HG02970 (cell line): ENCODE measurements around the gene STK17B.

Experiments
- ATAC-seq: cut with Tn5 transposase; IDR thresholded peaks from one replicate; pipeline ENCODE4 v1.9.1; 2021; ENCODE audit warnings: mild to moderate bottlenecking, moderate library complexity, moderate number of reproducible peaks; ENCODE audit not compliant: unreplicated experiment, low FRiP score

STK17B gene

DNA sequence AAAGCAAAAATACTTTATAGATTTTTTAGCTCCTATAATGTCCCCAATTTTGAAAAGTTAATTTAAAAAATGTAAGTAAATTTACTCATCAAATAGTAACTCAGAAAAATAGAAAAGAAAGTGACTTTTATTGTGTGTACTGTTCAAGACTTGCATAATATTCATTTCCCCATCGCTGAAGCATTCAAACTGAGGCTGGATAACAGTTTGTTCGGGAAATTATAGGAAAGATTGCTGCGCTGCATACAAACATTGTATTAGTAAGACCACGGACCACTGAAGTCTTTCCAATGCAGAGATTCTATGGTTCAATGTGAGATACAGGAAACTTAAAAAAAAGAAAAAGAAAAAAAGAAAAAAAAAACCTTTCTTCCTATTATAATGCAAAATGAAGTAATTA is 10.4 kb downstream of the STK17B start:
- no peak for ATAC-seq

DNA sequence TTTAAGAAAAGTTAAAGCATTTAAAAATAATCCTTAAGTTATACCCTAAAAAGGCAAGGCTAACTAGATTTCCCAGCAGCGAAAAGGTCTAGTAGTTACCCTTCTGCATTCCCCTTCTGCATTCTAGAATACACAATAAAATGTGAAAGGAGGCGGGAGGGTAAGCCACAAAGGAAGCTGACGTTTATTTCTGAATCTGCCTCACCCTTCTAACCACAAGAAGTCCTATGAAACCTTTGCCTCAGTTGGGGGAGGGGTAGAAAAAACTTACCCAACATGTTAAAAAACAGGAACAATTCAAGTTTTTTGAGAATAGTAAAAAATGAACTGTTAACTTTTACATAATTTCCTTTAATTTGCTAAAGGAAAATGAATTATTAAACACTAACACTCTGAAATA is 11.3 kb downstream of the STK17B start:
- ATAC-seq, result peak; percentile 39

DNA sequence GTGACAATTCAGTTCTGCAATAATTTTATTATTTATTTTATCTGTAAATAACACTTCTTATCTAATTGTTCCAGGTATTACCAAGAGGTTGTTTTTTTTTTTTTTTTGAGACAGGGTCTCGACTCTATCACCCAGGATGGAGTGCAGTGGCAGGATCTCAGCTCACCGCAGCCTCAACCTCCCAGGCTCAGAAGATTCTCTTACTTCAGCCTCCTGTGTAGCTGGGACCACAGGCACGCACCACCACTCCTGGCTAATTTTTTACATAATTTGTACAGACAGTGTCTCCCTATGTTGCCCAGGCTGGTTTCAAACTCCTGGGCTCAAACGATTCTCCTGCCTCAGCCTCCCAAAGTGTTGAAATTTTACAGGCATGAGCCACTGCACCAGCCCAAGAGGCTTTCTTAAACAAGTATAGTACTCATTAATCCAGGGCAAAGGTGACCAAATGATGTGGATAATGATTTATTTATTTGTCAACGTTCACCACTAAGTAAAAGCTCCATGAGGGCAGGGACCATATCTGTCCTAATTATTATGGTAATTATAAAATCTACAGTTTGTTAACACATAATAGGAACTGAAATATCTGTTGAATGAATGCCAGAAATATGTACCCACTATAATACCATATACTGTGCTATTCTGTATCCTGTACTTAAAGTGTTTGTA is 12.0 kb downstream of the STK17B start:
- no peak for ATAC-seq

DNA sequence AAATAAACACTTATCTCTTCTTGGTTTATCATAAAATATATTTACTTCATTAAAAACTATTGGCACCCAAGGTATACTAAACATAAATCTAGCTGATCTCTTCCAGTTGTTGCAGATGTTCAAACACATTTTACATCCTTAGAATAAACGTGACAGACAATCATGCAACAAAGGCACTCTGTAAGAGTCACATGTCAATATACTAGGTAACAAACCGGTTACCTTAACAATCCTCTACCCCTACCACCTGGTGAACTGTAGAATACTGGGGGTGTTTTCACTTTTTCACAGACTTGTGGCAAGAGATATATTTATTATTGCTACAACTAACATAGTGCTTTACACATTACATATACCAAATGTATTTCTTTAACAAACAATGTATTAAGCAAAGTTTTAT is 15.8 kb downstream of the STK17B start:
- no peak for ATAC-seq

DNA sequence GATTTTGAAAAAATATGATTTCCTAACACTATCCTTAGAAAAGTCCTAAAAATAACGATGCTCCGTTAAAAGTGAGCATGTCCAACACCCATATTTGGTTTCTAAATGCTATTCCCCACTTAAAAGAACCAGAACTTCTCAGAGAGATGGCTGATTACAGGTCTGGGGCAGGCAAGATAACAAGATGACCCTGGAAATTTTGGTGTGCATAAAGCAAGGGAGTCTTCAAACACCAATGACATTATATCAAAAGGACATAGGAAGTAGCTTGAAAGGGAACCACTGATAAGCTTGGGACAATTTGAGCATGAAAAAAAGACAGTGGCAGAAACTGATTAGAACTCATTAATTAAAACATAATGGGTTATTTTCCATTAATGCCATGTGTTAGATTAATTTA is 17.9 kb downstream of the STK17B start:
- ATAC-seq, result no peak

DNA sequence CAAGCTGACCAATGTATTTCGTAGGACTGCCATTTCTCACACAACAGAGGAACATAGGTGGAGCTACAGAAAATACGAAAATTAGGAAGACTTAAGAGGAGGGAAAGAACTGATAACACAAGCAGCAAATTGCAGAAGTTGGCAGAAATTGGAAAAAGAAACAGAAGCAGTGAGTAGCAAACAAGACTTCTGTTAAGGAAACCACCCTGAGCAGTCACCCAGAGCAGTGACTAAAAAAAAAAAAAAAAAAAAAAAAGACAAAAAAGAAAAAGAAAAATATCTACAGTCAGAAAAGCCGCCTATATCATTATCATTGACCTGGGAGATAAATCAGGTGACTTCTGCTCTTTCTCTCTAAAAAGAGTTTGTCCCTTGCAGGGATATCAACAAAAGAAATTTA is 21.4 kb downstream of the STK17B start:
- no peak for ATAC-seq

DNA sequence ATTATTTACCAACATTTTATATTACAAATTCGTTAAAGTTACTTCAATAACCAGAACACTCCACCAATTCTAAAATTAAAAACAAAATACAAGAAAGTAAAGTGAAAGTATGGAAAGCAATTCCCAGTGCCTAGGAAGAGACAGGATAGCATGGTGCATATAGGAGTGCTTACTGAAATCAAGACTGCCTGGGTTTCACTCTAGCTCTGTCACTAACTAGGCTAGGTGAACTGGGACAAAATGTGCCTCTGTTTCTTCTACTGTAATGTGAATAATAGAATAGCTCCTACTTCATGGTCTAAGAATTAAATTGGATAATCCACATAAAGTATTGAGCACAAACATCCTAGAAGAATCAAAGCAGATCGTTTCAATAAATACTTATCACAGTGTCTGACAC is 22.6 kb downstream of the STK17B start:
- no peak for ATAC-seq

DNA sequence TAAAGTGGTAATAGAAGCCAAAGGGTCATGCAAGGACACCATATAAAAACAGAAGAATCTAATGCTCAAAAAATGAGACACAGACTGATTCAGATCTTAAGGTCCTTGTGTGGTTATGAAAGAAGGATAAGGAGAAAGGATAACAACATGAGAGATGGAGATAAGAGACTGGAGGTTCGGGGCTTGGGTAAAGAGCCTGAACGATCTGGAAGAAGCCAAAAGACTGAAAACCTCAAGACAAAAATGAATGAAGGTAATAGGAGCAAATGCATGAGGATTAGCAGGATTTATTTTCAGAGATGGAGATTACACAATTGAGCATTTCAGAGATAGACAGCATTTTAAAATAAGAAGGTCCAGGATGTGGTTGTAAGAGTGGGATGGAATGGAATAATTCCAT is 26.1 kb downstream of the STK17B start:
- ATAC-seq, result no peak

DNA sequence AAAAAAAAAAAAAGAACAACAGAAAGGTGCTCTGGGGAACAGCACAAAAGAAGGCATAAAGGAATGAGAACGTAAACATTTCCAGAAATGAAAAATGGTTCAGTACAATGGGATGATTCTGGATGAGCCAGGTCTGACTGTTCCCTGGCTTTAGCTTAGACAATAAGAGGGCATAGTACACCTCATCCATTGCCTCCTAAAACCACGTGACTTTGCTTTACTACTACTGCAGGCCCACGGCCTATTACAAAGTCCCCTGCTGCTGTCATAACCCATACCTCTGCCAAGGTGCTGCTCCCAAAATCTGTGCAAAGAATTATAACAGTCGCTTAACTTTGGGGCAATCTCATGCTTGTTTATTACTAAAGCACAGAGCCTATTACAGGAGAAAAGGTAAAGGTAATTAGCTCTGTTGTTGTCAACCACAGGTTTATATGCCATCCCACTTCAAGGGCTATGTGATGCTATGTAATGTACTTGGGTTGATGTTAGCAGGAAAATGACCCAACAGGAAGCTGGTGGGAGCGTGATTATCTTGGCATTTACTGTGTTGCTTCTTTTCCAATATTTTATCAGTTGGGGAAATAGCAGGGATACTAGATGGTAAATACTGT is 26.8 kb downstream of the STK17B start:
- no peak for ATAC-seq

DNA sequence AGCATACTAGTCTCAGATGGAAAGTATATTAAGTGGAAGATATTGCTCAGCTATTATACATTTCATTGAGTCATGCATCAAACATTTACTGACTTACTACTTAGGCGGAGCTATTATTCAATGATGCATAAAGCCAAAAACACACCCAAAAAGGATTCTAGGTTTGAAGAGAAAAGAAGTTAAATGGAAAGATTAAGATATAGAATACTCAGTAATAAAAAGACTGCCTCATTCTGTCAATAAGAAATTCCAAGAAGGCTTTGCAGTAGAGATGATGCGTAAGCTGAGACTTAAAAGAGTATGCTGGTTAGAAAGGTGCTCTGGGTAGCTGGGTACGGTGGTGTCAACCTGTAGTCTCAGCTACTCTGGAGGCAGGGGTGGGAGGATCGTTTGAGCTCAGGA is 27.6 kb downstream of the STK17B start:
- ATAC-seq, result no peak

DNA sequence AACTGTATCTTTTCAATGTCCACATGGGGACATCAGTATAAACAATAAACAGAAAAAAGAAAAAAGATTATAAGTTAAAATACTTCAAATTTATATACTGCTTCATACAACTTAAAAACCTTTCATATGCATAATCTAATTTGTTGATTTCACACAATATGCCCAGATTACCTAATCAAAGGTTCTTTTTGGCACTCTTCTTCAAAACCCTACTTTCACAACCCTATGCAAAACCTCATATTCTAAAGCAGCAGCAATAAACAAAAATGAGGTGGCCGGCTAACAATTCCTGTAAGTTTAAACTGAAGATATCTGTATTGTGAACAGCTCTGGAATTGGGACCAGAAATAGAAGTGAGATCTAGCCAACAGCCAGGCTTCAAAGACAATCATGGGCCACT is 28.6 kb downstream of the STK17B start:
- no peak for ATAC-seq

DNA sequence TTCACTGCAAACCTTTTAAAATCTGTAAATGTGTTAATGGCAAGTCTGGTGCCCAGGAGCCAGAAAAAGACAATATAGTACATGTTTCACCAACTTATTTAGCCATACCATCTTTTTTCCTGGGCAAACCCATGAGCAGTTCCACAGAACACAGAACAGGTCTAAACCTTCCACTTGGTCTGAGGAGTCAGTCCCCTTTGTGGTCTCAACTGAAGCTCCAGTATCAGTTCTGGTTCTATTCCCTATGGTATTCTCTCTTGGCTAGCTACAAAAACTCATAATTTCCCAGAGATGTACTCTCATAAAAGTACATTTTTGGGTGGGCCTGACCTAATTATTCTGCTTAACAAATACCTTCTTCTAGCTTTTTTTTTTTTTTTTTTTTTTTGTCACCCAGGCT is 31.2 kb downstream of the STK17B start:
- ATAC-seq, result no peak

DNA sequence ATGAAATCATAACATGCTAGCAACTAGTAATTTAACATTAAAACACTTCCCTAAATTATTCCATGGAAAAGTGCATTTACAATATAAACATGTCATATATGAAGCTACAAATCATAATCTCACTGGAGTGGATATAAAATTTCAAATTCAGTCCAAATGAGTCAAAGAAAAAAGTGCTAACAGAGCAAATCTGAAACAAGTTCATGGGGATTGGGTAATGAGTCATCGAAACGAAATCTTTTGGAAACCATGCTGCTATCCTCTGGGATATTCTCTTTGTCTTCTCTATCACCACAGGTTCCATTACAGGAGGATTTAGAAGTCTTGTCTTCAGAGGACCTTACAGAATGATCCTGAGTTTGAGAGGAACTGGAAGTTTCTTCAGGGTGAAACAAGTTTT is 34.1 kb downstream of the STK17B start:
- no peak for ATAC-seq

DNA sequence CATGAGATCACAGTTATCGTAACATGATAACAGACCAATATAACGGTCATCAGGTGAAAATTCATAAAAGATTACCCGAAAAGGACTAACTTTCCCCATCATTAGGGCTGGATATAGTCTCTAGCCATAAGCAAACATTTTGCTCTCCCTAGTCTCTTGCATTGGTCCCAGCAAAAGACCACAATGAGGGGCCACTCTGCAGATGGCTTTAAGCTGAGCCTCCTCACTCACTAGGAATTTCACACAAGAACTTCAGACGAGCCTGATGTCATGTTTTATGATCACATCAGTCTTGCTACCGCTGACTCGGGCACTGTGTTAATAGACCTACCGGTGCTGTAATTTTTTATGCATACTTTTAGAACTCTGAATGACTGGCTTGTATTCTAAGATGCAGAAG is 35.2 kb downstream of the STK17B start:
- no peak for ATAC-seq

DNA sequence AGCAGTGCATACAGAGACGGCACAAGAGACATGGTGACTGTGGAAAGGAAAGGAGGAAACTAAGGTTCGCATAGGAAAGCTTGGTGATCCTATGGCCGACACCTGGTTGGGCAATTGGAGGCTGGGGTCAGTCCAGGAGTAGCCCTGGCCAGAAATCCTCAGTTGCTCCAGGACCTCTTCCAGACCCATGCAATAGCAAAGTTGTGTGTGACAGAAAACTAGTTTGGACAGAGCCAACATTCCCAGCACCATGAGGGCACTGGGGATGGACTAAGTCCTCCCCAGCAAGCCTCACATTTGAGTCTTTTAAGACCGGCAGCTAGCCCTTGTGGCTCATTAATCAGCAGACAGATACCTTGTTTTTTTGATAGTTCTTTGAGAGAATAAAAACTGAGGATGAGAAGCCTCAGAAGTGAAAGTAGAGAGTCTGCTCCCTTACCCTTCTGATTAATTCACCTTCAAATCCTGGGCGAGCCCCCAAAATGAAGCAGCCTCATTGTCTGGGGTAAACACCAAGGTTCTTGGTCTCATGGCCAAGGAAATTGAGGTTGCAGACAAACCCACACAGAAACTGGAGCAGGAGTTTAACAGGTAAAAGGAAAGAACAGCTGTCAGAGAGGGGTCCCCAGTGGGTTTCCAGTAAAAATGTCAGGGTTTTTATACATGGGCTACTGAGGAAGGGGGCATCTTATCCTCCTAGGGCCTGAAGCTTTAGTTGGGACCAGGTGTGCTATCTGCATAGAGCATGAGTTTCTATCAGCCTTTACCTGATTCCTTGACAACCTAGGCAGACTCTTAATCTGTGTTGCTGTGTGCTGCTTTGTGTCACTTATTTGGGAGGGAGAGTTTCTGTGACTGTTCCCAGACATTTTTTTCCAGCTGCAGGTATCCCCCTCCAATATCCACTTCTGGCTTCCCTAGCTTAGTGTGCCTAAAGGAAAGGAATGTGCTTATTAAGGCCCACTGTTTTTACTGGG is 39.1 kb downstream of the STK17B start:
- no peak for ATAC-seq

DNA sequence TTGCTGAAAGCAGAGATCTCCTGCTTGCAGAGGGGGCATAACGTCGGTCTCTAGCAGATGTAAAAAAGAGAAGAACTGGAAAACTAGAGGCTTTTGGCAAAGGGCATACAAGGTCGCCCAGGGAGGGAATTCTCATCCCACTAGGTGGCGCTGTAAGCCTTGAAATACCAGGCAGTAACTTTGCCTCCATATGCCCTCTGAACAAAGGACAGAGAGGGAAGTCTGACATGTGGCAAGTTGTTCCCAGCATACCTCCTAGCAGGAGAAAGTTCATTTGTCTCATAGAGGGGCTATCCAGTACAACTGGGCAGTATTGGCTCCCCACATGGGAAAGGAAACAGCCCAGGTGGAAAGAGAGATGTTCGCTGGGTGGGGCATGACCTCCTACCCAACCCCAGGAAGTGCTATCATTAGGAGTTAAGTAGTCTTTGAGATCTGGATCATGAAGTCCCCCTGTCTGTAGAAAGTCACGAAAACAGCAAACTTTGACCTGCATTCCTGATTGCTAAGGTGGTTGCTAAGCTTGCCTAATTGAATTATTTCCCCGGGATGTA is 39.9 kb downstream of the STK17B start:
- ATAC-seq, result no peak

DNA sequence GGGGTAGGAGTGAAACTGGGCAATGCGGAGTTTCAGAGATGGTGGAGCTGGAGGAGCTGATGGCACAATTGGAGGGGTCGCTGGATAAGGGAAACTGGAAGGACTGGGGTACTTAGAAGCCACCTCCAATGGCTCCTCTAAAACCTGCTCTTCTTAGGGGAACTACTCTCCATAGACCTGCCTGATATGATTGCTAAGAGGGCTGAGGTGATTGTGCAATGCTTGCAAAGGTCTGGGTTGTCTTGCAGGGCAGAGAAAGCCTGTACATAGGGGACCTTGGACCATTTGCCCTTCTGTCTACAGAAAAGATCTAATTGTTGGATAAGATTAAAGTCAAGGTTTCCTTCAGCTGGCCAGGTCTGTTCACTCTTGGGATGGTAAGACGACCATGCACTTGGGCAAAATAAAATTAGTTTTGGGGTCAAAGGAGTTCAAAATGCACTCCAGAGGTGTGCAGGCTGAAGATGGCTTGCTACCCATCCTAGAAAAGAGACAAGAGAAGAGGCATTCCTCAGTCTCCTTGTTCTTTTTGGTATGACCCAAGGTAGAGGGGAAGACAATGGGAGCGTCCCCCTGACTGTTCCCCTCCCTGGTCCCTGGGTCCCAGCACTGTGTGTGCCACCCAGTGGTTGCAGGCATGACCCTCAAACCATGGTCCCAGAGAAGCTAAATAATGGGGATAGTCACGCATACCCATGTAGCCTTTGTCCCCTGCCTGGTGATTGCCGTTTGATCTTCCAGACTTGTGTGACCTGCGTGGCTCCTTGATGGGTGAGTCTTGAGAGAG is 41.1 kb downstream of the STK17B start:
- no peak for ATAC-seq

DNA sequence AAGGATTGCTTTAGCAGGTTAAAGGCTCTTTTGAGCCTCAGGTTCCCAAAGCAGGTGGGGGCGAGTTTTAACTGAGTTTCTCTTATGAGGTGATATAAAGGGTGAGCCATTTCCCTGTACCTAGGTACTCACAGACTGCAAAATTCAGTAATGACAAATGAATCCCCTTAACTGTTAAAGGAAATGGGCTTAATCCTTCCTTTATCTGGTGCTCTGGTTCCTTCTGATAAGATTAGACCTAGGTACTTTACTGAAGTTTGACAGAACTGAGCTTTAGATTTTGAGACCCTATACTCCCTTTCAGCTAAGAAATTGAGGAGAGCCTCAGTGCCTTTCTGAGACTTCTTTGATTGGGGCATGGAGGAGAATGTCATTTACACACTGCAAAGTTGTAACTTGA is 42.6 kb downstream of the STK17B start:
- no peak for ATAC-seq

DNA sequence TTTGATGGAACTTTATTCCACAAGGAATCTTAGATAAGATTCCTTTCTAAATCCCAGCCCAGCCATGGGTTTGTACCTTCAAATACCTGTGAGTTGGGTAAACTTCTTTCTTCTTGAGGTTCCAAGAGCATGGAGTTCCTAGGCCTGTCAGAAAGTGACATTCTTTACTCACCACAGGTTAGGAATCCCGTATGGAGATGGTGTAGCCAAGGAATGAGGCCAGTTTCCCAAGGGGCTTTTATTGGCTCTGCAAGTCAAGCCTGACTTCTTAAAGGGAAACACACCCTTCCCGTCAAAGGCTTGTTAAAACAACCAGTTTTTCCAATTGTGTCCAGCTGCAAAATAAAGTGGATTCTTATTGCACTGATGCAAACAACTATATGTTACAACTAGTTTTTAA is 45.8 kb downstream of the STK17B start:
- ATAC-seq, result no peak

DNA sequence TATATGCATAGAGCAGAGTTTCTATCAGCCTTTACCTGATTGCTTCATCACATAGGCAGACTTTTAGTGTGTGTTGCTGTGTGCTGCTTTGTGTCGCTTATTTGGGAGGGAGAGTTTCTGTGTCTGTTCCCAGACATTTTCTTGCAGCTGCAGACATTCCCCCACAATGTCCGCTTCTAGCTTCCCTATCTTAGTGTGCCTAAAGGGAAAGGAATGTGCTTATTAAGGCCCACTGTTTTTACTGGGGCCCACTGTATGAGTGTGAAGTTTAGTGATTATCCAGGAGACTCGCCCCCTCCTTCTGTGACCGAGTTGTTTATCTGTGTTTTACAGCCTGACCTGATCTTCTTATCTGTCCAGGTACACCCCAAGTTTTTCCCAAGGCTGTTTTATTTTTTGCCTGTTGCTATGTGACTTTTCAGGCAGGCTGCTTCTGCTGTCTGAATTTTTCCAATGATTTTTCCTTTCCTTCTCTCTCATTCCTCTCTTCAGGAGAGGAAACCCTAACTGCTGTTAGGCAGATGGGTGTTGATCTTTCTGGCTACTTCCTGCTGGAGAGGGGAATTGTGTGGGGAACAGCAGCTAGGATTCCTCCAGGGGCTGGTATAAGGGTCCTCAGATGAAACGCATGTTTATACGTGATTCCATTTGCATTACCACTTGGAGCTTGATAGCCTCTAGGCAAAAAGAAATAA is 47.6 kb downstream of the STK17B start:
- ATAC-seq, result no peak
